ENCODE measurements around the gene SMOC1.
"Not testable (repeated sequence)": the region's sequence is repeated elsewhere in the genome, so short reads cannot be mapped to it uniquely, and the experiment has no call there.

The SMOC1 gene

DNA sequence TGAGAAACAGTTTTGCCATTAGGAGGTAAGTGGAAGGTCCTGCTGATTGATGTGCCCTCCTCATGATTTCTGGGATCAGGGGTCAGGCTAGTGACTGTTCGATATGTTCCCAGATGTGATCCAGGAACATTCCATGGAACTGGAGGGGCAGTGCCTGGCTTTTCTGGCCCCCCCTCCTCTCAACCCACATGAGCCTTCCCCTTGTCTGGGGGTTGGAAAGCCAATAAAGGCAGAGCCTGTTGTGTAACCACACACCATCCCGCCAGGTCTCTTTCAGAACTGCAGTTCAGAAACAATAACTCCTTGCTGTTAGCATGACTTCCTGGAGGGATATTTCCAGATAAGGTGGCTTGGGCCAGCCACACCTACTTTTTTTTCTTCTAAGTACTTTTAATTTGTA is 17.8 kb downstream of the SMOC1 start:
- DNase-seq (ENCODE audit: low spot score): no peak
- FAIRE-seq: no peak

DNA sequence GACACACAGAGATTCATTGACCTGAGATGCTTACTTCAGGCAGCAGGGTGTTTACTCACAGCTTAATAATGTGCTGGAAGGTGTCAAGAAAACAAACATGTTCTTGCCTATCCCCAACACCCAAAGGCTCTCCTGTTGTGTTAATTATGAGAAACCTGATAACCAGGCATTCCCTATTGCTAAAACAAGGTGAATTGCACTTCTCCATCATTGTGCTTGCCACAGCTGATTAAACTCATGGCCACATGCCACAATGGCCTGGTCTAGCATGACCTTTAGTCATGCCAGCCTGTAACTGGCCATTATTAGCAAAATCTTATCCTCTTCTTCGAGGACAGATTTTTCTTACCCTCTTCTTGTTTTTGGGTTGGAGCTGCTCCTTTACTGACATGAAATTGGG is 21.4 kb downstream of the SMOC1 start:
- DNase-seq (ENCODE audit: low spot score) (no peak), FAIRE-seq (peak; percentile 32)

DNA sequence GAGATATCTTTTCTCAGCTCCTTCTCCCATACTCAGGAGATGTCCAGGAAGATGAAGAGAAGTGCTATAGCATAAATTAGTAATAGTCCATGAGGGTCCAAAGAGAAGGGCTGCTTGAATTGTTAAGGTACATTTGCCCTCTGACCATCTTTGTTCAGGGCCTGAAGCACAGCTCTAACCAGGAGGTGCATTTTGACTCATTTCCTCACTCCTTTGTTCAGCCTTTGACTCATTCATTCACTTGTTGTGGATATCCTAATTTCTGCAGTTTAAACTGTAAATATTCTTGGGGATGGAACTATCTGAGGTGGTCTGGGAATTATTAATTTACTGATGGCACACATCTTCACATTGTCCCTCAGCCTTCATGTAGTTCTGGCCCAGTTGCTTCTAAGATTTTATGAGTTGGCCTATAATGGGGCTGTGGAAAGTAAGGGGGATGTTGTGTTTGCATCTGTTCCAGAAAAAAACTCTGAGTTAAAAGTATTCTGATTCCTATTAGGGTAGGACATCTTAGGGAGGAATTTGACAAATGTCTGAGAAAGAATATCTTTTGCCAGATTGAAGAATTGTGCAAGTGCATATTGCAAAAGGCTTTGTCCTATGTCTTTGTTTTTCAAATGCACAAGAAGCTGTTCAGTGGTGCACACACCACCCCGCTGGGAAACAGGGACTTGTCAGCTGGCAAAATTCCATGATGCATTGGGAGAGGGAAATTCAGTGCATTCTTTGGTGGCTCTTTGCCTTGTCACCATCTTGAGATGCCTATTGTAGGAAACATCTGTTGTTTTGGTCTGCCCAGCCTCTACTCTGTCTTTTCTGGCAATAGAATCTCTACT is 22.1 kb downstream of the SMOC1 start:
- peak; percentile 48 for FAIRE-seq
- no peak for DNase-seq (ENCODE audit: low spot score)

- not testable (repeated sequence) for DNase-seq (ENCODE audit: low spot score); FAIRE-seq
These were observed 23.8 kb downstream of the SMOC1 start for GRCh38 chr14:69903046-69903445.

DNA sequence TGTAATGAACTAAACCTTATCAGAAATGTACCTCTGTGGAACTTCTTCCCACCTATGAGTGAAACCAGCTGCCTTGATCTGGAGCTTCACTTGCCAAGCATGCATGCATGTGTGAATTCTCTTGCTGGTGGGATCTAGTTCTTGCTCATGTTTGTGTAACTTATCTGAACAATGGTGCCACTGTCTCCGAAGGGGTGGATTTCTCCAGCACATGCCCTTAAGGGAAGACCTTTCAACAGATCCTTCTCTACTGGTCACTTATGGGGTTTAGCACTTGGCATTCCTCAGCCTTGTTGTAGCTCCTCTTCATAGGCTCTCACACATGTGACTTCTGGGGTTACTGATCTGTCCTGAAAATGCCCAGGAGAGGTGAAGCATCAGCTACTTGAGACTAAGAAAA is 25.0 kb downstream of the SMOC1 start:
- no peak for DNase-seq (ENCODE audit: low spot score)
- peak; percentile 55 for FAIRE-seq

- FAIRE-seq (peak; percentile 59), DNase-seq (ENCODE audit: low spot score) (no peak)
These were observed 27.0 kb downstream of the SMOC1 start for GRCh38 chr14:69906201-69906600.

DNA sequence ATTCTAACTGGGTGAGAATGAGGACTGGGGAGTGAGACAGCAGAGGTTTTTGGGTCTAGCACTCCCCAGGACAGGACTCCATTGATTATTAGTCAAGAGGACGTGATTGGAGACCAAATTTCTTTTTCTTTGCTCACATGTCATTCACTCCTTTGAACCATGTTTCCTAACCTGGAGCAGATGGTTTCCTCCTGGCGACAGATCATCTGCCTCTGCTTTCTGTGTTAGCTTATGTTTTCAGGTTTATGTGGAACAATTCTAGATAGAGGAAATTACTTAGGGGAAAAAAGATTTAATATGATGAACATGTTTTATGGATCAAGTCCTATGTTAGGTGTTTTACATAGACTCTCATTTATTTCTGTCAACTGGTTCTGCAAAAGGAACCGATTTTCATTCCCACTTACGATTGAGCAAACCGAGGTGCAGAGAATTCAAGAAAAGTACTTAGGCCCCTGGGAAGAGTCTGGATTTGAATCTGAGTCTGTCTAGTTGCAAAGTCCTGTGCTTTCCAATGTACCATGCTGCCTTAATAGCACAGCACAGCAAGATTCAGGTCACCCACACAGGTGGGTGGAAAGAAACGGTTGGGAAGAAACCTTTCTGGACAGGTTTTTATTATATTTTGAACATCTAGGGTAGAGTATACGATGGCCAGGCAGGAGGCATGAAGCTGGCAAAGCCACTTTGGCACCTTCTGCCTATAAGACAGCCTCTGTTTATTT is 30.8 kb downstream of the SMOC1 start:
- FAIRE-seq (no peak), DNase-seq (ENCODE audit: low spot score) (no peak)

DNA sequence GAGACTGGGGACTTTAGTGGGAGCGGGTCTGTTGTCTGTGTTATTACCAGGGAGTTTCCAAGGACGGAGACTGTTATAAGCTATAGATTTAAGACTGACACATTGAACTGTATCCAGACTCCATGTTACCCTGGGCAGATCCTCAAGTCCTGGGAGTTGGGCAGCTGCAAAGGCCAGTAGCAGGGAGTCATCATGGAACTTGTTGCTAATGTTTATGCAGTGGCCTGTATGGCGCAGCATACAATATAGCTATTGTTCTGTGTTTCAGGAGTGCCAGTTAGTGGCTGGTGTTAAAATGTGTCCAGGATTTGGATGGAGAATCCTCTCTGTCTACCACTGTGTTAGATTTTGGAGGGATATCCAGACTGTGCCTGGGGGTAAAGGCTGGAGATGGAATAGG is 31.7 kb downstream of the SMOC1 start:
- FAIRE-seq (peak; percentile 32), DNase-seq (ENCODE audit: low spot score) (no peak)

DNA sequence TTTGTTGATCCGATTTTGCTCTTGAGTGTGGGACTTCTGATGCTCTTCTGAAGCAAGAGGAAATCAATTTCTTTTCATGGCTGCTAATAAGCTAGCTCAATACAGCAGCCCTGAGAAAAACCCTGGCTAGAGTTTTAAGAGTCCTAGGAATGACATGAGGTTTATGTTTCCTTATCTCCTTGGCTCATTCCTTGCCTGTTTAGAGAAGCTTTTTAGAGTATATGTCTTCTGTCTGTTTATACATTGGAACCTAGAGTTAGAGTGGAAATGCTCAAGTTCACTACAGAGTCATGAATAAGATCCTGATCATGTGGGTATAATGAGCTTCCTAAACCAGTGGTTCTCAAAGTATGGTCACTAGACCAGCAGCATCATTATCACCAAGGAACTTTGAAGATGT is 34.5 kb downstream of the SMOC1 start:
- FAIRE-seq (no peak), DNase-seq (ENCODE audit: low spot score) (no peak)

- DNase-seq (ENCODE audit: low spot score): no peak
These were observed 37.2 kb downstream of the SMOC1 start for GRCh38 chr14:69916396-69916795.

GRCh38 chr14:69917287-69917686 is 38.1 kb downstream of the SMOC1 start:
- DNase-seq (ENCODE audit: low spot score) (no peak), FAIRE-seq (no peak)

More at GRCh38 chr14:69916396-69916795, 37.2 kb downstream of the SMOC1 start:
- FAIRE-seq: no peak

GRCh38 chr14:69919815-69920214 is 40.6 kb downstream of the SMOC1 start:
- DNase-seq (ENCODE audit: low spot score) (no peak), FAIRE-seq (no peak)

DNA sequence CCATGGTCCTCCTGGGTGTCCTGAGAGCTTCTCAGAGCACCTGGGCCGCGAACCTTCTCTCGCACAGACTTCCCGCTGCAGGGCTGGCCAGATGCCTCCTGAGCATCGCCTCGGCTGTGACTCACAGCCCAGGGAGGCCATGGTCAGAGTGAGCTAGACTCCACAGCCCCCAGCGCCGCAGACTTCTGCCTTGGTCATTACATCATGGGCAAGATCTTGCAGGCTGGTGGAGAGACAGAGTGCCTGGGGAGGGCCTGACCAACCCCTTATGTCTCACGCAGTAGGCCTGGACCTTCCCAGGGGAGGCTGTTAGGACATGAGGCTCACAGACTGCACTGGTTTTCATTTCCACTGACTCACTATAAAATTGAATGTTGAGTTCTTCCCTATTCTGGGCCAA is 41.8 kb downstream of the SMOC1 start:
- DNase-seq (ENCODE audit: low spot score) (peak; percentile 76), FAIRE-seq (no peak)

GRCh38 chr14:69922198-69922597 is 43.0 kb downstream of the SMOC1 start:
- peak; percentile 94 for FAIRE-seq
- DNase-seq (ENCODE audit: low spot score): no peak

DNA sequence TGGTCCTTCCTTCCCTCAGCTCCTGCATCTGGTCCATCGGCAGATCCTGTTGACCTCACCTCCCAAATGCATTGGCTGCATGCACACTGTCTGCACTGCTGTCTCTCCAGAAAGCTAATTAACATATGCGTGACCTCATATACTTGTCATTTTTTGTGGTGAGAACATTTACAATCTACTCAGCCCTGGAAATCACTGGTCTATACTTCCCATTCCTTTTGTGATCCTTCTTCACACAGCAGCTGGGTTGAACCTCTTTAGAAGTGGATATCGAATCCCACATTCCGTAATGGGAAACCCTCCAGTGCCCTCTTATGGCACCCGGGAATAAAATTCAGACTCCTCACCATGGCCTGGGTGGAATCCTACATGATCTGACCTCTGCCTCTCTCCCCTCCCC is 45.0 kb downstream of the SMOC1 start:
- no peak for DNase-seq (ENCODE audit: low spot score)
- FAIRE-seq: no peak

DNA sequence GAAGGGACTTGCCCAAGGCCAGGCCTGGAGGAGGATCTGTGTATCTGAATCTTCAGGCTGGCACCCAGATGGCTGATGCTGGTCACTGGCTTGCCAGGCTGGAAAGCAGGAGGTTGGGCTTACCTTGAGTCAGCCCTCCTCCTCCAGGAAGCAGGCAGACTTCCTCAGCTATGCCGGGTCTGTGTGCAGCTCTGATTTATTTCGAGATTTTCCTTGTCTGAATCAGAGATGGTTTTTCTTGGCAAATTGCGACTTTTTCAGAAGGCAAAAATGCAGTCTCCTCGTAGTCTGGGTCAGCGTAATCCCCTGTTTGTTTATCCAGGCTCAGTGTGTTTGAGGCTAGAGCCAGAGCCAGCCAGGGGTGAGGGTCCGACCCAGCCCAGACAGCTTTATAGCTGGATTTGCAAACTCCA is 48.9 kb downstream of the SMOC1 start:
- peak; percentile 59 for FAIRE-seq
- peak; percentile 40 for DNase-seq (ENCODE audit: low spot score)

- FAIRE-seq: peak; percentile 58
These were observed 51.7 kb downstream of the SMOC1 start for GRCh38 chr14:69930780-69931379.

GRCh38 chr14:69931960-69932359 is 52.7 kb downstream of the SMOC1 start:
- FAIRE-seq: peak; percentile 85
- no peak for DNase-seq (ENCODE audit: low spot score)

More at GRCh38 chr14:69930780-69931379, 51.7 kb downstream of the SMOC1 start:
- DNase-seq (ENCODE audit: low spot score): no peak

DNA sequence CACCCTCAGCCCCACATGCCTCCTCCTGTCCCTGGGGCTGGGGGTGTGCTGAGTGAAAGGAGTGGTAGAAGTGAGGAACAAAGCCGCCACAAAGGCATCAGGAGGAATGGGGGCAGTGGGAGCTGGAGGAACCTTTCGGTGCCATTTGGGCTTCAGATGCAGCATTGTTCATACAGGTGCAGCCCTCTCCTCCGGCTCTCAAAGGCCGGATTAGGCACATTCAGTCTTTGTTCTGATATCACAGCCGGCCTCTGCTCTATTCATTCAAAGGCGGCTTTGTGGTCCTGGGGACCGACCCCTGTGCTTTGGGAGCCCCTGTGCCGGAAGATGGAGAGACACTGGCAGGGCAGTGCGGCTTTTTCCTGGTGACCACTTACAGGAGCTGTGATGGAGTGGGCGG is 53.2 kb downstream of the SMOC1 start:
- DNase-seq (ENCODE audit: low spot score) (no peak), FAIRE-seq (peak; percentile 5)

DNA sequence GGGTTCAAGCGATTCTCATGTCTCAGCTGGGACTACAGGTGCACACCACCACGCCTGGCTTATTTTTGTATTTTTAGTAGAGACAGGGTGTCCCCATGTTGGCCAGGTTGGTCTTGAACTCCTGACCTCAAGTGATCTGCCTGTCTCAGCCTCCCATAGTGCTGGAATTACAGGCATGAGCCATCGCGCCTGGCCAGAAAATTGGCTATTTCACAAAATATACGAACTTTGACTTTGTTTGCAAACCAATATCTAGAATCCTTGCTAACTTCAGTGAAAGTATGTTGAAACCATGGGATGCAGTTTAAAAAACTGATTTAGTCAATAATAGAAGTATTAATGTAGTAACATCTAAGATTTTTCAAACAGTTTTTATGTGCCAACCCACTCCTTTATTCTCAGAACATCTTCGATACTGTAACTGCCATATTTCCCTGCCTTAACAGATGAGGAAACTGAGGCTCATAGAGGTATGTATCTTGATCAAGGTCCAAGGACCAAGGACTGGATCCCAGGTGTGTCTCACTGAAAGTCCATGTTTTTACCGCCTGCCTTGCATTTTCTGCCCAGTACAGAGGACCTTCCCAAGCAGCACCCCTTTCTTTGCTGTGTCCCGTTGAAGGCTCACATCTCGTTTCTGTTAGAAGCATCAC is 54.5 kb downstream of the SMOC1 start:
- FAIRE-seq (peak; percentile 23), DNase-seq (ENCODE audit: low spot score) (no peak)

DNA sequence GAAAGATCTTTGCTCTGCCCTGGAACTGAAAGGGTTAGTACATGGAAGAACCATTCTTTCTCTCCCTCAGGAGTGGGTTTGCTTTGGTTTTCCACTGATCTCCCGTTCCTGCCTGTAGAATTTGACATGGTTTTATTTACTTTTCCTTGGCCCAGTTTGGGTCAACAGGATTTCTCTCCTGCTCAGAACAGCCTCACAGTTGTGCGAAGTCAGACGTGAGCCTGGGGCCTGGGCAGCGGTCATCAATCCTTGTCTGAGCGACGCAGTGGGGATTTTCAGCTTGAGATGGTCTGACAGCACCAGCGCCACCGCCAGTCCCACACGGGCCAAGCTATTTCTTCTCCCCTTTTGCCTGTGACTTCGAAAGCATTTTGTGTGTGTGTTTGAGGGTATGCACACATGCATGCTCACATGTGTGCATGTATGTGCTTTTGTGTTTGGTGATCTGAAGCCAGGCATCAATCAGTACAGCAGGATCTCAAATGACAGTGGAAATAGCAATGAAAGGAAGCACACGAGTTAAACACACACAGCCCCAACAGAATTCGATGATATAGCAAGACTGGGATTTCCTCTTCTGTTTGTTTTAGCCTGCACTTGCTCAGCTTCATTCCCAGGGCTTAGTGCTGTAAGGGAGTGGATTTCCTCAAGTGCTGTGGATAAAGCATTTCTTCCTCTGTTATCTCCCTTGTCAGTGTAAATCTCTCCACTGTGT is 58.3 kb downstream of the SMOC1 start:
- peak; percentile 94 for FAIRE-seq

More for the DNA sequence above, 58.3 kb downstream of the SMOC1 start:
- DNase-seq (ENCODE audit: low spot score): no peak

Data from urothelium cell line (cell line).